Skeletal muscle tissue (tissue), 4 donors: ENCODE data around the gene ABCA1. TPM values are rescaled to one million over a fixed set of nuclear protein-coding genes. Genes with fewer than 3 reads are reported as not detected.

Experiments
- H3K27ac ChIP-seq: one replicate; pipeline ENCODE4 v1.7.0; 2013; ENCODE audit warnings: mild to moderate bottlenecking, low read depth, low read length, inconsistent platforms
- H3K27me3 ChIP-seq, 3 donors: one replicate each; pipeline ENCODE4 v1.7.0; 2013; ENCODE audit warnings: low read length in 3 of 3; ENCODE audit not compliant: control insufficient read depth in 3 of 3, insufficient read depth in 3 of 3
- H3K36me3 ChIP-seq, 3 donors: one replicate each; pipeline ENCODE4 v1.7.0; 2013; ENCODE audit warnings: low read length in 3 of 3; ENCODE audit not compliant: control insufficient read depth in 3 of 3, insufficient read depth in 3 of 3
- H3K4me1 ChIP-seq, 3 donors: one replicate each; pipeline ENCODE4 v1.7.0; 2013; ENCODE audit warnings: low read length in 3 of 3, mild to moderate bottlenecking in 3 of 3; ENCODE audit not compliant: control insufficient read depth in 3 of 3, insufficient read depth in 3 of 3
- H3K4me3 ChIP-seq, 3 donors: one replicate each; pipeline ENCODE4 v1.7.0; 2013; ENCODE audit warnings: low read length in 3 of 3
- H3K9ac ChIP-seq, 3 donors: one replicate each; pipeline ENCODE4 v1.7.0; 2013; ENCODE audit warnings: low read length in 3 of 3, mild to moderate bottlenecking in 3 of 3, moderate library complexity in 2 of 3, low read depth in 1 of 3
- H3K9me3 ChIP-seq, 3 donors: one replicate each; pipeline ENCODE4 v1.7.0; 2013; ENCODE audit warnings: low read length in 3 of 3; ENCODE audit not compliant: control insufficient read depth in 3 of 3
- total RNA-seq: library from RNA; depleted of rRNA; stranded (reverse); fragments of >200 nt; gene quantifications from one replicate; pipeline ENCODE4 v1.2.3, GENCODE V29; 2014
- donor health status: Osteomylitis.

ABCA1 gene
- total RNA-seq, 1 donor from 2014 or later = 33.9 TPM

GRCh38 chr9:104911032-104911607, 16.8 kb downstream of the ABCA1 start:
- Histone ChIP-seq H3K36me3 (no peaks in the 10 kb centered on the region), H3K27ac (no peak overlapping the region), H3K4me1 (peaks cover 67 to 92% (median 84%) of the 10 kb centered on the region in 3 donors), H3K9me3 (no peaks in the 10 kb centered on the region), H3K4me3 (no peak overlapping the region), H3K9ac (no peak overlapping the region), H3K27me3 (no peaks in the 10 kb centered on the region)

GRCh38 chr9:104907278-104907951, 20.5 kb downstream of the ABCA1 start:
- Histone ChIP-seq H3K9me3 (no peaks in the 10 kb centered on the region), H3K27me3 (no peaks in the 10 kb centered on the region), H3K27ac (peak overlapping the region; percentile 55), H3K4me3 (peak overlapping the region in 2 of 3 donors; percentile 2 to 34), H3K36me3 (peaks cover 0 to 19% (median 5%) of the 10 kb centered on the region in 3 donors), H3K4me1 (peaks cover 71 to 94% (median 84%) of the 10 kb centered on the region in 3 donors), H3K9ac (peak overlapping the region in 2 of 3 donors; percentile 11 to 26)

GRCh38 chr9:104906441-104907277, 21.3 kb downstream of the ABCA1 start:
- peak overlapping the region; percentile 55 for H3K27ac ChIP-seq
- H3K4me3 ChIP-seq = peak overlapping the region; percentile 2 to 42 (median 34)
- no peaks in the 10 kb centered on the region for H3K9me3 ChIP-seq
- peaks cover 67 to 90% (median 78%) of the 10 kb centered on the region in 3 donors for H3K4me1 ChIP-seq
- peak overlapping the region in 1 of 3 donors; percentile 11 for H3K9ac ChIP-seq
- no peaks in the 10 kb centered on the region for H3K27me3 ChIP-seq
- peaks cover 0 to 19% (median 5%) of the 10 kb centered on the region in 3 donors for H3K36me3 ChIP-seq

- H3K36me3 ChIP-seq = peaks cover 0 to 26% (median 11%) of the 10 kb centered on the region in 3 donors
- H3K9me3 ChIP-seq = no peaks in the 10 kb centered on the region
- H3K4me3 ChIP-seq = peak overlapping the region in 1 of 3 donors; percentile 26
- H3K27me3 ChIP-seq = no peaks in the 10 kb centered on the region
- H3K27ac ChIP-seq = peak overlapping the region; percentile 55
- no peak overlapping the region for H3K9ac ChIP-seq
- H3K4me1 ChIP-seq = peaks cover 66 to 89% (median 76%) of the 10 kb centered on the region in 3 donors
These were observed 22.0 kb downstream of the ABCA1 start for GRCh38 chr9:104905931-104906330.

GRCh38 chr9:104905153-104905901, 22.6 kb downstream of the ABCA1 start:
- H3K4me1 ChIP-seq = peaks cover 64 to 91% (median 76%) of the 10 kb centered on the region in 3 donors
- no peak overlapping the region for H3K9ac ChIP-seq
- no peaks in the 10 kb centered on the region for H3K27me3 ChIP-seq
- no peak overlapping the region for H3K4me3 ChIP-seq
- H3K36me3 ChIP-seq = peaks cover 0 to 31% (median 11%) of the 10 kb centered on the region in 3 donors
- H3K9me3 ChIP-seq = no peaks in the 10 kb centered on the region
- peak overlapping the region; percentile 55 for H3K27ac ChIP-seq

- H3K36me3 ChIP-seq = peaks cover 0 to 40% (median 17%) of the 10 kb centered on the region in 3 donors
- no peak overlapping the region for H3K27ac ChIP-seq
- no peak overlapping the region for H3K4me3 ChIP-seq
- H3K9ac ChIP-seq = no peak overlapping the region
- H3K9me3 ChIP-seq = no peaks in the 10 kb centered on the region
- peaks cover 62 to 92% (median 66%) of the 10 kb centered on the region in 3 donors for H3K4me1 ChIP-seq
- no peaks in the 10 kb centered on the region for H3K27me3 ChIP-seq
These were observed 24.3 kb downstream of the ABCA1 start for GRCh38 chr9:104903609-104904008.

- peaks cover 44 to 85% (median 52%) of the 10 kb centered on the region in 3 donors for H3K4me1 ChIP-seq
- H3K27ac ChIP-seq = no peak overlapping the region
- no peak overlapping the region for H3K4me3 ChIP-seq
- H3K27me3 ChIP-seq = no peaks in the 10 kb centered on the region
- no peak overlapping the region for H3K9ac ChIP-seq
- peaks cover 0 to 40% (median 17%) of the 10 kb centered on the region in 3 donors for H3K36me3 ChIP-seq
- H3K9me3 ChIP-seq = no peaks in the 10 kb centered on the region
These were observed 27.1 kb downstream of the ABCA1 start for GRCh38 chr9:104900871-104901270.

- Histone ChIP-seq H3K9me3 (no peaks in the 10 kb centered on the region), H3K4me1 (peaks cover 43 to 84% (median 51%) of the 10 kb centered on the region in 3 donors), H3K27me3 (no peaks in the 10 kb centered on the region), H3K9ac (no peak overlapping the region), H3K27ac (no peak overlapping the region), H3K36me3 (peaks cover 0 to 40% (median 17%) of the 10 kb centered on the region in 3 donors), H3K4me3 (no peak overlapping the region)
These were observed 27.6 kb downstream of the ABCA1 start for GRCh38 chr9:104900324-104900723.

- H3K4me1 ChIP-seq = peaks cover 41 to 83% (median 49%) of the 10 kb centered on the region in 3 donors
- H3K9ac ChIP-seq = no peak overlapping the region
- no peaks in the 10 kb centered on the region for H3K27me3 ChIP-seq
- peaks cover 0 to 40% (median 17%) of the 10 kb centered on the region in 3 donors for H3K36me3 ChIP-seq
- H3K4me3 ChIP-seq = no peak overlapping the region
- H3K27ac ChIP-seq = no peak overlapping the region
- H3K9me3 ChIP-seq = no peaks in the 10 kb centered on the region
These were observed 28.2 kb downstream of the ABCA1 start for GRCh38 chr9:104899759-104900247.
